ENCODE measurements around the gene MERTK.

DNA sequence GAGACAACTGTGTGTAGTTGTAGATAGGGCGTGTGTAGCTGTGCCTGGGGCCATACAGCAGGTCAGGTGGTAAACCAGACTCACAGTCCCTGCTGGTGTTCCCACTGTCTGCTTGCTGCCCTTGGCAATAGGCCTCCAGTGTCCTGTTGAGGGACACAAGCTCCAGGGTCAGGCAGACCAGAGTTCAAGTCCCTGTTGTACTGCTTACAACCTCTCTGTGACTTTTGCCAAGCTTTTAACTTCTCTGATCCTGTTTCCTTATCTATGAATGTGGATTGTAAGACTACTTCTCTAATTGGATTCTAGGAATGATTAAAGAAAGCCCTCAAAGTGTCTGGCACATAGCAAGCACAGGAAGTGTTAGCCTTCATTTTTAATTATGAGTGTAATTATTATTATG, 68.6 kb downstream of the MERTK start:
- TF ChIP-seq, protein P1, sequence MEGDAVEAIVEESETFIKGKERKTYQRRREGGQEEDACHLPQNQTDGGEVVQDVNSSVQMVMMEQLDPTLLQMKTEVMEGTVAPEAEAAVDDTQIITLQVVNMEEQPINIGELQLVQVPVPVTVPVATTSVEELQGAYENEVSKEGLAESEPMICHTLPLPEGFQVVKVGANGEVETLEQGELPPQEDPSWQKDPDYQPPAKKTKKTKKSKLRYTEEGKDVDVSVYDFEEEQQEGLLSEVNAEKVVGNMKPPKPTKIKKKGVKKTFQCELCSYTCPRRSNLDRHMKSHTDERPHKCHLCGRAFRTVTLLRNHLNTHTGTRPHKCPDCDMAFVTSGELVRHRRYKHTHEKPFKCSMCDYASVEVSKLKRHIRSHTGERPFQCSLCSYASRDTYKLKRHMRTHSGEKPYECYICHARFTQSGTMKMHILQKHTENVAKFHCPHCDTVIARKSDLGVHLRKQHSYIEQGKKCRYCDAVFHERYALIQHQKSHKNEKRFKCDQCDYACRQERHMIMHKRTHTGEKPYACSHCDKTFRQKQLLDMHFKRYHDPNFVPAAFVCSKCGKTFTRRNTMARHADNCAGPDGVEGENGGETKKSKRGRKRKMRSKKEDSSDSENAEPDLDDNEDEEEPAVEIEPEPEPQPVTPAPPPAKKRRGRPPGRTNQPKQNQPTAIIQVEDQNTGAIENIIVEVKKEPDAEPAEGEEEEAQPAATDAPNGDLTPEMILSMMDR (conservative IDR thresholded peaks at IDR 0.05; ENCODE audit: low read depth, low read length) = no peak
- no peak for TF ChIP-seq EZH2 (IDR thresholded peaks at IDR 0.05; ENCODE audit: borderline replicate concordance, low read depth, low read length, poor library complexity, severe bottlenecking)

All from A673 (cell line).